ENCODE data around the gene KLHL14.

- TF ChIP-seq FOSL1 (CRISPR knock-in tag; IDR thresholded peaks at IDR 0.05; ENCODE audit: borderline replicate concordance): no peak
- TF ChIP-seq ETV5 (CRISPR knock-in tag; IDR thresholded peaks at IDR 0.05; ENCODE audit: borderline replicate concordance): no peak
- TF ChIP-seq CEBPB (IDR thresholded peaks at IDR 0.05; ENCODE audit: borderline replicate concordance, low read depth, low read length): no peak
- TF ChIP-seq ZFP36L2 (CRISPR knock-in tag; IDR thresholded peaks at IDR 0.05): no peak
- TF ChIP-seq ATF3 (CRISPR knock-in tag; IDR thresholded peaks at IDR 0.05): no peak
- TF ChIP-seq SMAD9 (CRISPR knock-in tag; IDR thresholded peaks at IDR 0.05): no peak
- TF ChIP-seq NFE2L1 (CRISPR knock-in tag; IDR thresholded peaks at IDR 0.05; ENCODE audit: borderline replicate concordance): no peak
- TF ChIP-seq ZNF331 (CRISPR knock-in tag; IDR thresholded peaks at IDR 0.05): no peak
These were observed at the start of gene KLHL14 for GRCh38 chr18:32772581-32773381.

All from HepG2 (cell line).